BE2C (cell line): ENCODE measurements around the gene DNAH10.

ENCODE experiments used
- DNase-seq: peaks from one replicate; pipeline ENCODE4 v3.0.0-alpha.2; 2020
- H3K27me3 ChIP-seq: fragments of 250-450 bp; sonication (Bioruptor Pico); 2 replicates; pipeline ENCODE4 v1.5.1; 2020; ENCODE audit warnings: mild to moderate bottlenecking
- H3K36me3 ChIP-seq: fragments of 250-450 bp; sonication (Bioruptor Pico); 2 replicates; pipeline ENCODE4 v1.5.1; 2020; ENCODE audit warnings: mild to moderate bottlenecking
- H3K4me1 ChIP-seq: fragments of 250-450 bp; sonication (Bioruptor Pico); 2 replicates; pipeline ENCODE4 v1.5.1; 2020
- H3K4me3 ChIP-seq: 2 replicates; pipeline ENCODE4 v1.5.1; 2011; ENCODE audit warnings: low read depth, low read length
- H3K9me3 ChIP-seq: fragments of 250-450 bp; sonication (Bioruptor Pico); 2 replicates; pipeline ENCODE4 v1.5.1; 2020
- CTCF ChIP-seq: IDR thresholded peaks from 2 replicates; pipeline ENCODE4 v1.5.1; 2012; ENCODE audit warnings: mild to moderate bottlenecking, low read depth, low read length

DNAH10 gene

GRCh38 chr12:123954647-123955350, 192.7 kb downstream of the DNAH10 start:
- no peaks in the 10 kb centered on the region for H3K27me3 ChIP-seq
- no peak for TF ChIP-seq CTCF
- no peaks in the 10 kb centered on the region for H3K36me3 ChIP-seq
- no peaks in the 10 kb centered on the region for H3K9me3 ChIP-seq
- no peaks in the 10 kb centered on the region for H3K4me1 ChIP-seq
- no peak overlapping the region for H3K4me3 ChIP-seq
- DNase-seq, result no peak

- DNase-seq, result no peak
- Histone ChIP-seq H3K9me3 (no peaks in the 10 kb centered on the region), H3K4me3 (no peak overlapping the region), H3K27me3 (no peaks in the 10 kb centered on the region), H3K4me1 (no peaks in the 10 kb centered on the region), H3K36me3 (no peaks in the 10 kb centered on the region)
- TF ChIP-seq CTCF, result no peak
Observed at GRCh38 chr12:123956249-123956648, 194.1 kb downstream of the DNAH10 start.

GRCh38 chr12:123957196-123957595, 195.1 kb downstream of the DNAH10 start:
- Histone ChIP-seq H3K4me3 (no peak overlapping the region), H3K27me3 (no peaks in the 10 kb centered on the region), H3K9me3 (no peaks in the 10 kb centered on the region), H3K4me1 (no peaks in the 10 kb centered on the region), H3K36me3 (no peaks in the 10 kb centered on the region)
- TF ChIP-seq CTCF, result no peak
- no peak for DNase-seq

GRCh38 chr12:123958462-123958861, 196.4 kb downstream of the DNAH10 start:
- H3K4me3 ChIP-seq, result no peak overlapping the region
- DNase-seq, result no peak
- no peaks in the 10 kb centered on the region for H3K27me3 ChIP-seq
- peaks cover 5% of the 10 kb centered on the region for H3K4me1 ChIP-seq
- no peaks in the 10 kb centered on the region for H3K36me3 ChIP-seq
- no peak for TF ChIP-seq CTCF
- H3K9me3 ChIP-seq, result no peaks in the 10 kb centered on the region

GRCh38 chr12:123958876-123959275, 196.8 kb downstream of the DNAH10 start:
- no peak for TF ChIP-seq CTCF
- H3K27me3 ChIP-seq, result no peaks in the 10 kb centered on the region
- H3K9me3 ChIP-seq, result no peaks in the 10 kb centered on the region
- H3K4me3 ChIP-seq, result no peak overlapping the region
- no peaks in the 10 kb centered on the region for H3K36me3 ChIP-seq
- DNase-seq, result no peak
- H3K4me1 ChIP-seq, result peaks cover 5% of the 10 kb centered on the region

- no peaks in the 10 kb centered on the region for H3K27me3 ChIP-seq
- no peak overlapping the region for H3K4me3 ChIP-seq
- no peaks in the 10 kb centered on the region for H3K9me3 ChIP-seq
- DNase-seq, result no peak
- H3K36me3 ChIP-seq, result no peaks in the 10 kb centered on the region
- no peak for TF ChIP-seq CTCF
- H3K4me1 ChIP-seq, result peaks cover 5% of the 10 kb centered on the region
Observed at GRCh38 chr12:123960029-123960735, 198.1 kb downstream of the DNAH10 start.
